NB4 (cell line): ENCODE results near the gene CHCHD2.
A peak's percentile ranks its signal among the peaks of the same experiment; 100 is the strongest.
"Not testable (repeated sequence)": the region's sequence is repeated elsewhere in the genome, so short reads cannot be mapped to it uniquely, and the experiment has no call there.

Source experiments
- DNase-seq: peaks from one replicate; pipeline ENCODE4 v3.0.0; 2010; ENCODE audit warnings: low read depth
- H3K4me3 ChIP-seq: one replicate; pipeline ENCODE4 v1.5.1; 2011; ENCODE audit warnings: mild to moderate bottlenecking, low read depth, low read length, moderate library complexity
- MYC ChIP-seq: IDR thresholded peaks from 2 replicates; pipeline ENCODE4 v1.6.1; 2011; ENCODE audit warnings: low read depth, low read length
- POLR2A ChIP-seq: IDR thresholded peaks from 2 replicates; pipeline ENCODE4 v1.6.1; 2011; ENCODE audit warnings: mild to moderate bottlenecking; ENCODE audit not compliant: insufficient read length; ENCODE audit errors: extremely low read depth
- TF ChIP-seq, protein P1 (sequence below): IDR thresholded peaks from 2 replicates; pipeline ENCODE4 v1.6.1; 2011; ENCODE audit warnings: low read depth, low read length
- TF ChIP-seq, protein P2 (sequence below): IDR thresholded peaks from one replicate; pipeline ENCODE4 v1.5.1; 2012; ENCODE audit warnings: low read depth, low read length

The CHCHD2 gene

GRCh38 chr7:56097700-56098099 is 8.6 kb downstream of the CHCHD2 start:
- no peak overlapping the region for H3K4me3 ChIP-seq
- peak; percentile 40 for DNase-seq
- TF ChIP-seq, protein P1, sequence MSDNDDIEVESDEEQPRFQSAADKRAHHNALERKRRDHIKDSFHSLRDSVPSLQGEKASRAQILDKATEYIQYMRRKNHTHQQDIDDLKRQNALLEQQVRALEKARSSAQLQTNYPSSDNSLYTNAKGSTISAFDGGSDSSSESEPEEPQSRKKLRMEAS = no peak
- no peak for TF ChIP-seq MYC
- TF ChIP-seq, protein P2, sequence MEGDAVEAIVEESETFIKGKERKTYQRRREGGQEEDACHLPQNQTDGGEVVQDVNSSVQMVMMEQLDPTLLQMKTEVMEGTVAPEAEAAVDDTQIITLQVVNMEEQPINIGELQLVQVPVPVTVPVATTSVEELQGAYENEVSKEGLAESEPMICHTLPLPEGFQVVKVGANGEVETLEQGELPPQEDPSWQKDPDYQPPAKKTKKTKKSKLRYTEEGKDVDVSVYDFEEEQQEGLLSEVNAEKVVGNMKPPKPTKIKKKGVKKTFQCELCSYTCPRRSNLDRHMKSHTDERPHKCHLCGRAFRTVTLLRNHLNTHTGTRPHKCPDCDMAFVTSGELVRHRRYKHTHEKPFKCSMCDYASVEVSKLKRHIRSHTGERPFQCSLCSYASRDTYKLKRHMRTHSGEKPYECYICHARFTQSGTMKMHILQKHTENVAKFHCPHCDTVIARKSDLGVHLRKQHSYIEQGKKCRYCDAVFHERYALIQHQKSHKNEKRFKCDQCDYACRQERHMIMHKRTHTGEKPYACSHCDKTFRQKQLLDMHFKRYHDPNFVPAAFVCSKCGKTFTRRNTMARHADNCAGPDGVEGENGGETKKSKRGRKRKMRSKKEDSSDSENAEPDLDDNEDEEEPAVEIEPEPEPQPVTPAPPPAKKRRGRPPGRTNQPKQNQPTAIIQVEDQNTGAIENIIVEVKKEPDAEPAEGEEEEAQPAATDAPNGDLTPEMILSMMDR = no peak

DNA sequence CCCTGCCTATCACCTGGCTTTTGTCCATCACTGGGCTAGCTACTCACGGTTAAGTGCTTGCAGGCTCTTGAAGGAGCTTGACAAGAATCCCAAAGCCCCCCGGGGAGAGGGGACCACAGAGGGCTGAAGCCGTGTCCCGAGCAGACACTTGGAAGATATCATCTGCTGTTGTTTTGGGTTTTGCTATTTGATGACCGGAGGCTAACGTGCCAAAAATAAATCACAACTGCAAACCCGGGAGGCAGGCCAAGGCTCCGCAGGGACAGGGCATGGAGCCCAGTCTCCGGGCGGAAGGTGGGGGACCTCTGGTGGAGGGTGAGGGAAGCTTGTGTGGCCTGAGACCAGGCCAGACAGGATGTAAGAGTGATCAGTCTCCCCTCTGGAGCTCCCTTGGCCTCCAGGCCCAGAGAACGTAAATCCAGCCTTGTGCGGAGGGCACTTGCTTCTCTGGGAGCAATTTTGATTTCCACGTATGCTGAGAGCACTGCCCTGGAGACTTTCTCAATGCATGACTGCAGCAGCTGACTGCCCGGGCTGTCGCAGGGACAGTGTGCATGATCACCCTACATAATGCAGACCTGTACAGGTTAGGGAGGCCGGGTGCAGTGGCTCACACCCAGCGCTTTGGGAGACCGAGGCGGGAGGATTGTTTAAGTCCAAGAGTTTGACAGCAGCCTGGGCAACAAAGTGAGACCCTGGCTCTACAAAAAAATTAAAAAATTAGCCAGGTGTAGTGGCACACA is 13.3 kb downstream of the CHCHD2 start, which contains the start of gene PHKG1:
PHKG1 (minus strand) TSS at position 164 of the 743 bp plus-strand sequence. CDS start 4,011 bp downstream, outside the sequence.
- DNase-seq = peak; percentile 39
- TF ChIP-seq, protein P1 = no peak
- TF ChIP-seq MYC (no peak), POLR2A (no peak)
- TF ChIP-seq, protein P2 = no peak
- H3K4me3 ChIP-seq = no peak within 1 kb of the TSS

GRCh38 chr7:56092388-56092787 is 13.9 kb downstream of the CHCHD2 start:
- not testable (repeated sequence) for H3K4me3 ChIP-seq, DNase-seq

DNA sequence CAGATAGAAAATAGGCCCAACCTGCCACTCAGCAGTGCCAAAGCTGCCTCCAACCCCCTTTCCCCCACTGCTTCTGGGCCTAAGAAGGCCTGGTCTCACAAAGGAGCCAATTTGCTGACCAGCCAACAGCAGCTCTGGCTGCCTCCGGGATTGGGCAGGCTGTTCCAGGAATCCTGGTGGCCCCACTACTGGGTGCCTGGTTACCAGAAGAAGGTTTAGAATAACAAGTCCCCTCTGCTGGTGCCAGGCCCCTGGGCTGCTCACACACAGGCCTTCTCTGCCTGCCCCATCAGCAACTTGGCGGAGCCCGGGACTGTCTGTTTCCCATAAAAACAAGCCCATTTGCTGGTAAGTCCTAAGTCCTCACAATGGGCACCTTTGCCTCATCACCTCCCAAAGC is 14.7 kb downstream of the CHCHD2 start:
- H3K4me3 ChIP-seq = no peak overlapping the region
- DNase-seq = no peak
- no peak for TF ChIP-seq MYC
- TF ChIP-seq, protein P1 = no peak

- TF ChIP-seq POLR2A (no peak), MYC (no peak)
- TF ChIP-seq, protein P2 = no peak
- TF ChIP-seq, protein P1 = no peak
- no peak for DNase-seq
- no peak overlapping the region for H3K4me3 ChIP-seq
Measured at GRCh38 chr7:56087445-56087844, 18.8 kb downstream of the CHCHD2 start.

DNA sequence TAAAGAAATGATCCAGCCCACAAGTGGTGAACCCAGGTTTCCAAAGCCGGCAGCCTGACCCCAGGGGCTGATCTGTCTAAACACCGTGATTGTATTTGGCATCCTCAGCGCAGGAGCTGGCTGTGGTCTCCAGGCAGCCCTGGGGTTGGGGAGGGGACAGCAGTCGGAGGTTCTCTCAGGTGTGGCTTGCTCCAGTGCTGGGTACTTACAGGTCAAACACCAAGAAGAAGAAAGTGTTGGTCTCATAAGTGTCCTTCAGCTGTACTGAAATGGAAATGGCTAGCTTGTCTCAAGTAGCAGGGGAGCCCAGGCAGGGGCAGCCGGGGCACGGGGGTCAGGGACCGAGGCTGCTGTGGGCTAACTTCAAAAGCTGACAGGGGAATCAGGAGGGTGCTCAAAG is 19.5 kb downstream of the CHCHD2 start:
- DNase-seq = no peak
- no peak overlapping the region for H3K4me3 ChIP-seq
- TF ChIP-seq, protein P2 = no peak
- TF ChIP-seq MYC = no peak
- no peak for TF ChIP-seq POLR2A
- TF ChIP-seq, protein P1 = no peak
